Choroid plexus epithelial cell (primary cell): ENCODE results near the gene PI4KA.

Experiments used
- DNase-seq: peaks from one replicate; pipeline ENCODE4 v3.0.0-alpha.2; 2010; ENCODE audit warnings: low read depth
- H3K4me3 ChIP-seq: 2 replicates; pipeline ENCODE4 v1.5.1; 2011; ENCODE audit warnings: low read depth, mild to moderate bottlenecking, control low read depth, low read length, moderate library complexity
- TF ChIP-seq, protein P1 (sequence below): conservative IDR thresholded peaks from 2 replicates; pipeline ENCODE4 v1.5.1; 2011; ENCODE audit warnings: low read depth, mild to moderate bottlenecking, control low read depth, inconsistent platforms, low read length, moderate library complexity

Gene PI4KA

DNA sequence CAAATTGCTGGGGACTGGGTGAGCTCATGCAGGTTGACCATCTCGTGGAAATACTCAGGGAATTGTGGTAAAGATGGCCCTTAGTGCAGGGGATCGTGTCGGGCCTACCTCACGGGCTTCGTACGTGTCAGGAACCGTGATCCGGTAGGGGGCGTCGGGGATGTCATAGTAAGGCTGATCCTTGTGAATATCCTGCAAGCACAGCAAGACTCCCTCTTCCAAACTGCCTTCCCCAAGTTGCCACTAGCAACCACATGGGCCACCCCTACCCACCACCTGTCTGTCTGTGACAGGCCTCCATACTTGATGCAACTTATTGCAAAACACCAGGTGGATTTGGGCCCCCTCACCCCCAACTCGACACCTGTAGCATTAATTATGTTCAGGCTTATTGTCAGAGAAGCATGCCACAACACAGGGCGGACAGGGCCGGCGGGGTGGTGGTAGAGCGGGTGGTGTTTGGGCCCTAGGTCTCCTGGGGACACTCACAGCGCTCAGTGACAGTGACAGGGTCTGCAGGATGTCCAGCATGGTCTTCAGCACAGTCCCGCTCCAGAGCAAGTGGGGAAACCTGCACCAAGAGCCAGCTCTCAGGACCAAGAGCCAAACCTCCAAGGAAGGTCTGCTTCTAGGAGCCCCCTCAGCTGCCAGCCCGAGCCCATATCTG lies 107.3 kb downstream of the PI4KA start:
- TF ChIP-seq, protein P1, sequence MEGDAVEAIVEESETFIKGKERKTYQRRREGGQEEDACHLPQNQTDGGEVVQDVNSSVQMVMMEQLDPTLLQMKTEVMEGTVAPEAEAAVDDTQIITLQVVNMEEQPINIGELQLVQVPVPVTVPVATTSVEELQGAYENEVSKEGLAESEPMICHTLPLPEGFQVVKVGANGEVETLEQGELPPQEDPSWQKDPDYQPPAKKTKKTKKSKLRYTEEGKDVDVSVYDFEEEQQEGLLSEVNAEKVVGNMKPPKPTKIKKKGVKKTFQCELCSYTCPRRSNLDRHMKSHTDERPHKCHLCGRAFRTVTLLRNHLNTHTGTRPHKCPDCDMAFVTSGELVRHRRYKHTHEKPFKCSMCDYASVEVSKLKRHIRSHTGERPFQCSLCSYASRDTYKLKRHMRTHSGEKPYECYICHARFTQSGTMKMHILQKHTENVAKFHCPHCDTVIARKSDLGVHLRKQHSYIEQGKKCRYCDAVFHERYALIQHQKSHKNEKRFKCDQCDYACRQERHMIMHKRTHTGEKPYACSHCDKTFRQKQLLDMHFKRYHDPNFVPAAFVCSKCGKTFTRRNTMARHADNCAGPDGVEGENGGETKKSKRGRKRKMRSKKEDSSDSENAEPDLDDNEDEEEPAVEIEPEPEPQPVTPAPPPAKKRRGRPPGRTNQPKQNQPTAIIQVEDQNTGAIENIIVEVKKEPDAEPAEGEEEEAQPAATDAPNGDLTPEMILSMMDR: peak; percentile 23
- DNase-seq: peak; percentile 13
- H3K4me3 ChIP-seq: no peak overlapping the region

DNA sequence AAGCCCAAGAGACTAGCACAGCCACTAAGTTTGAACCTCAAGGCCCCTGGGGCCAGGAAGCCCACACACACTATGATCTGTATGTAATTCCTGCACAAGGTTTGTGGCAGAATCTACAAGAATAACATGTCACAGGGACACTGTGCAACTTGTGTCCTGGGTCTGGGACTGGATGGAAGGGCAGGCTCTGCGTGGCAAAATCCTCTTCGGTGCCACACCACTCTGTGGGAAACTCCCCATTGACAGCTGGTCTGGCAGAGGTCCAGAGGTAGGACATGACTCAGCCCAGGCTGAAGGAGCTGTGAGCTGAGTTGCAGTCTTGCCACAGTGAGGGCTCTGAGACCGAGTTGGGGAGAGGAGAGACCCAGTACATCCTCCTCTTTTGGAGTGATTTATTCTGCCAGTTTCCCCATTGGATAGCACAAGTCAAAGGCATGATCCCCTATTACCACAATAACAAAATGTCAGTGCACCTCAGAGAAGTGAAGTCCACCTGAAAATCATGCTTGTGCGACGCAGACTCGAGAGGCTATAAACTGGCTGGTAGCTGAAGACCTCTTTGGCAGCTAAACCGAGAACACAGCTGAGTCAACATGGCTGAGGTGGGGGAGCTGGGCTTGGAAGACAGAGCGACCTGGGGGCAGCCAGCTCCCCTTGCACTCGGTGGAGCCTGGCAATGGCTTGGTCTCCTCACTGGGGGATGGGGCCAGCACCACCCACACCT lies 108.0 kb downstream of the PI4KA start:
- DNase-seq: peak; percentile 92
- H3K4me3 ChIP-seq: no peak overlapping the region
- TF ChIP-seq, protein P1: no peak

DNA sequence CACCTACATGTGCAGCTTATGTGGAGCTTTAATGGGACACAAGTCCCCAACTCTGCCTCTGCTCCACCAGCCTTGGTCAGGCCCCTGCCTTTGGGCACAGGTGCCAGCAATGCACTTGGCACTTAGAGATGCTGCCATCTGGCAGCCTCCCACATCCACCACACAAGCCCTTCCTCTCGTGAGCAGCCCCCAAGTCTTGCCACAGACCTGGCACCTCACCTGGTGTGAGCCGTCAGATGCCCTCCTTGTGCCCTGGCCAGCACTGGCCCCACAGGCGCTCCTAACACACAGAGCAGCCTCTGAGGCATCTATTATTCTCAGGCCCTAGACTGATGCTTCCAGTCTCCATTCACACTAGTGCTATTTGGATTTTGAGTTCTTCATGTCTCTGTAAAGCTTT lies 109.2 kb downstream of the PI4KA start:
- TF ChIP-seq, protein P1: no peak
- H3K4me3 ChIP-seq: no peak overlapping the region
- no peak for DNase-seq

DNA sequence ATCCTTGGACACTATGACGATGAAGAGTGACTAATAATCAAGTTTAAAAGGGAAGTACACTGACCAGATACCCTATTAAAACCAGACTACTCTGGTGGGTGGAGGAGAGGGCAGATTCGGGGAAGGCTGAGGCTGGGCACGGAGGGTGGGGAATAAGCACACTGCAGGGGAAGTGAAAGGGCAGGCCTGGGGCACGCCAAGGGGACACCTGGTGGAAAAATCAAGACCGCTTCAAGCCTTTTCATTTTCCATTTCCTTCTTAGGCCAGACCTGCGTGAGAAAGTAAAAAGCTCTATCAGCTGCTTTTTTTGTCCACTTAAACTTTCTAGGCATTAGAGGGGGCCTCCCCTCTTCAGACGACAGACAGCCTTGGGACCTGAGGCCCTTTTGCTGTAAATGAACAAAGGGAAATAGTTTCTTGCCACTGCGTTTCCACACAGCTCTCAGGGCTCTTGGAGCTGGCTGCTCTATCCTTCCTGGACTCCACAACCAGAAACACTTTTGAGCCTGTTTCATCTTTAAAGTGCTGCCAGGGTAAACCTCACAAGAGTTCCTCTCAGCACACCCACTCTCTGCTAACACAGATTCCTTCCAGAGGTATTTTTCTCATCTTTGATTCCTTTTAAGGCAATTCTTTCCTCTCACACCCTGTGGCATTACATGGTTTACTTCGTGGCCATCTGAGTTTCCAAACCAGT lies 109.7 kb downstream of the PI4KA start:
- no peak overlapping the region for H3K4me3 ChIP-seq
- peak; percentile 73 for DNase-seq
- TF ChIP-seq, protein P1: no peak

DNA sequence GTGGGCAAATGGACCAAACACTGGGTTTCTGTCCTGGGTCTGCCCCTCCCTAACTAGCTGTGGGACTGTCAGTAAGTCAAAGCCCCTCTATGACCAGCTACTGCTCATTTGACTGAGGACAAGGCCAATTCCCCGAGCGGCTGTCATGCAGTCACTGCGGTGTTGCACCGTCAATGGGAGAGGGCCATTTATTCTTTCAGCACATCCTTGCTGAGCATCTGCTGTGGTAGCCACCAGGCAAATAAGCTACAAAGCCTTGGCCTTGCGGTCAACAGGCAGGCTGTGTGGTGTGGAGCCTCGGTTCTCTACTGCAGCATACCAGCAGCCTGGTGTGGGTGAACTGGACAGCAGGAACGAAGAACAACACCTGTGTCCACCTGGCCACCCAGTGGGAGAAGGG lies 110.5 kb downstream of the PI4KA start:
- TF ChIP-seq, protein P1: no peak
- no peak for DNase-seq
- no peak overlapping the region for H3K4me3 ChIP-seq

DNA sequence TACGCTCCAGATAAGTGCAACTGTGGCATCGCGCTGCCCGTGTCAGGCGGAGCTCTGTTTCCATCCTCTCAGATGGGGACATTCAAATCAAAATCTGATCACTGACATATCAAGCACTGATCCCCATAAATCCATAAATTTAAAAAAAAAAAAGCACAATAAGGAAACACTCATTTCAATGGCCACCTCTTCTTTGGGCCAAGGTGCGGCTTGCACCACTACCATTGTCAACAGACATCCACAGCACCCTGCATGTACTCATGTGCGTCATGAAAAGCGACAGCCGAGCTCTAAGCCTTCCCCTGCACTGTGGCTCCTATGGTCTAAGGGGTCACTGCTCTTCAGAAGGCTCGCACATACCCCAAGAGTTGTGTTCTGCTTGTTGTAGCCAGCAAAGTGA lies 111.4 kb downstream of the PI4KA start:
- H3K4me3 ChIP-seq: no peak overlapping the region
- no peak for DNase-seq

More for the DNA sequence above, 111.4 kb downstream of the PI4KA start:
- TF ChIP-seq, protein P1: no peak
